IPS DF 6.9 (cell line): ENCODE measurements around the gene DPP6.

Experiments
- DNase-seq: peaks from one replicate; pipeline ENCODE4 v3.0.0-alpha.2; 2013; ENCODE audit warnings: low read depth, low spot score
- H3K27ac ChIP-seq: one replicate; pipeline ENCODE4 v1.5.1; 2013; ENCODE audit warnings: low read length, control low read depth
- H3K27me3 ChIP-seq: 2 replicates; pipeline ENCODE4 v1.6.1; 2013; ENCODE audit warnings: mild to moderate bottlenecking, low read length; ENCODE audit not compliant: control insufficient read depth, insufficient read depth
- H3K36me3 ChIP-seq: 2 replicates; pipeline ENCODE4 v1.6.1; 2013; ENCODE audit warnings: low read length; ENCODE audit not compliant: control insufficient read depth, insufficient read depth
- H3K4me1 ChIP-seq: 2 replicates; pipeline ENCODE4 v1.6.1; 2013; ENCODE audit warnings: low read length; ENCODE audit not compliant: control insufficient read depth, insufficient read depth
- H3K4me3 ChIP-seq: 2 replicates; pipeline ENCODE4 v1.5.1; 2013; ENCODE audit warnings: mild to moderate bottlenecking, low read length
- H3K9me3 ChIP-seq: 2 replicates; pipeline ENCODE4 v1.6.1; 2013; ENCODE audit warnings: low read length, inconsistent platforms; ENCODE audit not compliant: control insufficient read depth, insufficient read depth
- WGBS: extraction: QIAGEN DNeasy Blood & Tissue Kit; methylation state at CpG from one replicate; pipeline ENCODE4 v1.1.7; 2013; ENCODE audit warnings: mixed read lengths, missing lambda C conversion rate; ENCODE audit not compliant: insufficient read length, insufficient coverage; 5-methylcytosine and 5-hydroxymethylcytosine counted together

DPP6 gene

GRCh38 chr7:154869436-154869835 is 817.2 kb downstream of the DPP6 start:
- no peaks in the 10 kb centered on the region for H3K36me3 ChIP-seq
- no peaks in the 10 kb centered on the region for H3K4me1 ChIP-seq
- no peak overlapping the region for H3K4me3 ChIP-seq
- no peak for DNase-seq
- no peaks in the 10 kb centered on the region for H3K27me3 ChIP-seq
- no peak overlapping the region for H3K27ac ChIP-seq
- no CpG with 5 or more reads among the region's 10 CpGs for WGBS
- no peaks in the 10 kb centered on the region for H3K9me3 ChIP-seq

GRCh38 chr7:154871507-154871906 is 819.3 kb downstream of the DPP6 start:
- Histone ChIP-seq H3K27me3 (no peaks in the 10 kb centered on the region), H3K27ac (no peak overlapping the region), H3K36me3 (no peaks in the 10 kb centered on the region), H3K4me1 (no peaks in the 10 kb centered on the region), H3K4me3 (no peak overlapping the region), H3K9me3 (no peaks in the 10 kb centered on the region)
- no CpG with 5 or more reads among the region's 4 CpGs for WGBS
- no peak for DNase-seq

GRCh38 chr7:154871928-154872750 is 819.9 kb downstream of the DPP6 start:
- no peak overlapping the region for H3K27ac ChIP-seq
- no peak for DNase-seq
- no peaks in the 10 kb centered on the region for H3K9me3 ChIP-seq
- no peaks in the 10 kb centered on the region for H3K27me3 ChIP-seq
- no peaks in the 10 kb centered on the region for H3K4me1 ChIP-seq
- no peak overlapping the region for H3K4me3 ChIP-seq
- no peaks in the 10 kb centered on the region for H3K36me3 ChIP-seq
- WGBS: no CpG with 5 or more reads among the region's 20 CpGs

- Histone ChIP-seq H3K4me1 (no peaks in the 10 kb centered on the region), H3K9me3 (no peaks in the 10 kb centered on the region), H3K36me3 (no peaks in the 10 kb centered on the region), H3K27ac (no peak overlapping the region), H3K27me3 (no peaks in the 10 kb centered on the region), H3K4me3 (no peak overlapping the region)
- no CpG with 5 or more reads among the region's 18 CpGs for WGBS
- no peak for DNase-seq
Observed at GRCh38 chr7:154872811-154873499, 820.8 kb downstream of the DPP6 start.

GRCh38 chr7:154873500-154874121 is 821.4 kb downstream of the DPP6 start:
- WGBS: no CpG with 5 or more reads among the region's 10 CpGs
- Histone ChIP-seq H3K9me3 (no peaks in the 10 kb centered on the region), H3K4me1 (no peaks in the 10 kb centered on the region), H3K27me3 (no peaks in the 10 kb centered on the region), H3K36me3 (no peaks in the 10 kb centered on the region), H3K4me3 (no peak overlapping the region), H3K27ac (no peak overlapping the region)
- no peak for DNase-seq

- no peaks in the 10 kb centered on the region for H3K27me3 ChIP-seq
- whole genome bisulfite sequencing: no CpG with 5 or more reads among the region's 10 CpGs
Observed at GRCh38 chr7:154874409-154875113, 822.4 kb downstream of the DPP6 start.

GRCh38 chr7:154875297-154875696 is 823.1 kb downstream of the DPP6 start:
- Histone ChIP-seq H3K36me3 (no peaks in the 10 kb centered on the region), H3K9me3 (no peaks in the 10 kb centered on the region), H3K27me3 (no peaks in the 10 kb centered on the region), H3K4me1 (no peaks in the 10 kb centered on the region), H3K4me3 (no peak overlapping the region), H3K27ac (no peak overlapping the region)
- no peak for DNase-seq
- WGBS: no CpG with 5 or more reads among the region's 13 CpGs

More at GRCh38 chr7:154874409-154875113, 822.4 kb downstream of the DPP6 start:
- Histone ChIP-seq H3K36me3 (no peaks in the 10 kb centered on the region), H3K9me3 (no peaks in the 10 kb centered on the region), H3K4me3 (no peak overlapping the region), H3K27ac (no peak overlapping the region), H3K4me1 (no peaks in the 10 kb centered on the region)
- DNase-seq: no peak

- Histone ChIP-seq H3K4me3 (no peak overlapping the region), H3K27me3 (no peaks in the 10 kb centered on the region), H3K27ac (no peak overlapping the region), H3K9me3 (no peaks in the 10 kb centered on the region), H3K4me1 (no peaks in the 10 kb centered on the region), H3K36me3 (no peaks in the 10 kb centered on the region)
- WGBS: no CpG with 5 or more reads among the region's 5 CpGs
- no peak for DNase-seq
Observed at GRCh38 chr7:154876516-154876915, 824.3 kb downstream of the DPP6 start.

- H3K36me3 ChIP-seq: no peaks in the 10 kb centered on the region
- no peaks in the 10 kb centered on the region for H3K27me3 ChIP-seq
- no CpG with 5 or more reads among the region's 9 CpGs for WGBS
- H3K9me3 ChIP-seq: no peaks in the 10 kb centered on the region
- no peak overlapping the region for H3K4me3 ChIP-seq
- DNase-seq: no peak
- H3K4me1 ChIP-seq: no peaks in the 10 kb centered on the region
- no peak overlapping the region for H3K27ac ChIP-seq
Observed at GRCh38 chr7:154877031-154877430, 824.8 kb downstream of the DPP6 start.

GRCh38 chr7:154879629-154880028 is 827.4 kb downstream of the DPP6 start:
- Histone ChIP-seq H3K4me1 (no peaks in the 10 kb centered on the region), H3K4me3 (no peak overlapping the region), H3K27me3 (no peaks in the 10 kb centered on the region), H3K36me3 (no peaks in the 10 kb centered on the region), H3K27ac (no peak overlapping the region), H3K9me3 (no peaks in the 10 kb centered on the region)
- no peak for DNase-seq
- no CpG with 5 or more reads among the region's 11 CpGs for WGBS
